Right lobe of liver (tissue), 6 donors: ENCODE measurements around the gene TBRG1. TPM values are rescaled to one million over a fixed set of nuclear protein-coding genes. Genes with fewer than 3 reads are reported as not detected.

Experiments
- ATAC-seq, 4 donors: fragments of 200-7000 bp; cut with Tn5 transposase; one replicate each; pipeline ENCODE4 v1.9.1; 2020; ENCODE audit warnings: mild to moderate bottlenecking in 4 of 4, moderate library complexity in 4 of 4
- DNase-seq, 3 donors: peaks; one replicate each; pipeline ENCODE4 v3.0.0-alpha.2; 2020
- H3K27ac ChIP-seq, 3 donors: fragments of 200-600 bp; one replicate each; pipeline ENCODE4 v1.8.0; 2022
- H3K27me3 ChIP-seq, 2 donors: fragments of 200-600 bp; one replicate each; pipeline ENCODE4 v1.8.0; 2022
- H3K36me3 ChIP-seq, 4 donors: fragments of 200-600 bp; sonication (generic) in 1 of 4; one replicate each; pipeline versions ENCODE4 v1.5.1 to v1.8.0; 2017 to 2022; ENCODE audit warnings: control low read depth in 1 of 4
- H3K4me1 ChIP-seq, 4 donors: fragments of 200-600 bp; sonication (generic) in 1 of 4; one replicate each; pipeline versions ENCODE4 v1.5.1 to v1.8.0; 2017 to 2022; ENCODE audit warnings: control low read depth in 1 of 4
- H3K4me3 ChIP-seq, 3 donors: fragments of 200-600 bp; one replicate each; pipeline ENCODE4 v1.8.0; 2022
- H3K9me3 ChIP-seq, 4 donors: fragments of 200-600 bp; sonication (generic) in 1 of 4; one replicate each; pipeline versions ENCODE4 v1.5.1 to v1.8.0; 2017 to 2022; ENCODE audit warnings: control low read depth in 1 of 4
- CTCF ChIP-seq, 4 donors: fragments of 200-600 bp in 3 of 4; fragments of 450-650 bp in 1 of 4; IDR thresholded peaks; one replicate each; pipeline versions ENCODE4 v1.5.1 to v1.8.0; 2016 to 2022; ENCODE audit warnings: antibody characterized with exemption in 4 of 4, mild to moderate bottlenecking in 2 of 4
- POLR2A ChIP-seq: fragments of 450-650 bp; IDR thresholded peaks from one replicate; pipeline ENCODE4 v1.6.1; 2017; ENCODE audit warnings: antibody characterized with exemption, mild to moderate bottlenecking
- WGBS: methylation state at CpG from one replicate; pipeline ENCODE4 v1.1.6; 2018; ENCODE audit warnings: low coverage, low lambda C conversion rate; ENCODE audit not compliant: insufficient coverage; ENCODE audit errors: missing lambda C conversion rate; 5-methylcytosine and 5-hydroxymethylcytosine counted together
- intact Hi-C, 2 donors: fragments of 100-400 bp; cut with DNase I; formaldehyde crosslinking; loops; one replicate each; pipeline versions ENCODE4 v1.11.2 to v1.14.1; 2022
- total RNA-seq, 6 experiments: library from RNA; depleted of rRNA in 2 of 6; stranded (reverse); fragments of >200 nt in 2 of 6; fragmentation: NEBNext Ultra II Directional in 3 of 6; extraction: Animal tissue kit (Norgen Biotek cat#: 25700) in 3 of 6; gene quantifications; one replicate each; pipeline versions ENCODE4 v1.1.0 to v1.2.4, GENCODE V29; 2016 to 2023
- donor health status: DM: no; HTN: yes; CAD: no.
- donor health status: DM: no; HTN: no; CAD: no.
- donor health status: DM: no; HTN: no; CAD: no.
- donor health status: DM: no; HTN: yes; CAD: no.
- donor health status: DM: no; HTN: yes; CAD: no.

TBRG1 gene
- total RNA-seq, 6 experiments from 2014 or later: 13.3 to 20.5 (median 17.9) TPM

DNA sequence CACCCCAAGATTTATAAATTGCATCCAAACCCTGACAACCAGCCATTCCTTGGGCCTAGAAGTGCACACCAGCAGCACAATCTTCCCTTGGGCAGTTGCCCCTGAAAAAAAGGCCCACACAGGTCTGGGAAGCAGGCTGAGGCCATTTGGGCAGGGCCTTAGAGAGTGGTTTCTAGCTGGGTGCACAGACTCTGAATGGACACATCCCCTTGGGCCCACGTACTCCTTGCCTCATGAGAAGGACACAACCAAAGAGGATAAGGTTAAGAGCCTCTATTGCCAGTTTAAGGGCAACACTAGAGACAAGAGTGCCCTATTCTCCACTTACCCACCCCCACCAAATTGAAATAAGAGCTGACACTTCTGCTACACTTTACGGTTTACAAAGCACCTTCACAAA is 12.4 kb upstream of the TBRG1 start:
- no peaks in the 10 kb centered on the region for H3K27me3 ChIP-seq
- no peaks in the 10 kb centered on the region for H3K4me1 ChIP-seq
- no peak for TF ChIP-seq POLR2A
- TF ChIP-seq CTCF (IDR thresholded peaks at IDR 0.05): no peak
- no peaks in the 10 kb centered on the region for H3K9me3 ChIP-seq
- no peak overlapping the region for H3K4me3 ChIP-seq
- H3K27ac ChIP-seq: no peak overlapping the region
- intact Hi-C loops: no loop called here
- DNase-seq: no peak
- H3K36me3 ChIP-seq: no peaks in the 10 kb centered on the region
- no peak for ATAC-seq
- 100% methylated on average over 1 of the region's 2 CpGs for WGBS

DNA sequence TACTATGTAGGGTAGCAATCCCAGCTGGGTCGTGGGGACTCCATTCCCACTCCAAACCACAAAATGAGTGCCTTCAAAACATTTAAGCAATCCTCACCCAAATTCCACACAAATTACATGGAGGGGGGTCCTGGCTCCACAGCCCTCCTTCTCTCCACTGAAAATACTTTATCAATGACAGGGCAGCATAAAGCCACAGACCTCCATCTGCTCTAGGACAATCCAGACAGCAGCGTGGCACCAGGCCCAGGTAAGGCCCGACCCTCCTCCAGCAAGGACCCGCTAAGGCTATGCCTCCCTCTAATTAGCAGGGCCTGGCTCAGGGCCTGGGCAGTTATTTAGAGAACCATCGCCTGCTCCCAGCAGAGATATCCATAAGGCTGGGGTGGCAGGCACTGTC is 11.6 kb upstream of the TBRG1 start, which contains the start of gene PANX3:
TSS of gene PANX3 (plus strand) at position 365 of the 400 bp plus-strand sequence. CDS start 129 bp downstream, outside the sequence.
- no peak within 1 kb of the TSS for H3K4me3 ChIP-seq
- H3K9me3 ChIP-seq: no peaks in the 10 kb centered on the region
- WGBS: 19% methylated on average over 2 of the region's 5 CpGs
- H3K27me3 ChIP-seq: no peaks in the 10 kb centered on the region
- ATAC-seq: no peak
- no peak within 1 kb of the TSS for H3K27ac ChIP-seq
- TF ChIP-seq CTCF (IDR thresholded peaks at IDR 0.05) (no peak), POLR2A (no peak)
- intact Hi-C loops: no loop called here
- H3K36me3 ChIP-seq: no peaks in the 10 kb centered on the region
- no peaks in the 10 kb centered on the region for H3K4me1 ChIP-seq
- DNase-seq: no peak

GRCh38 chr11:124612045-124612444 is 10.6 kb upstream of the TBRG1 start:
- Histone ChIP-seq H3K9me3 (no peaks in the 10 kb centered on the region), H3K27me3 (no peaks in the 10 kb centered on the region), H3K27ac (no peak overlapping the region), H3K36me3 (no peaks in the 10 kb centered on the region), H3K4me3 (no peak overlapping the region), H3K4me1 (no peaks in the 10 kb centered on the region)
- DNase-seq (no peak), ATAC-seq (no peak)
- intact Hi-C loops: no loop called here
- WGBS: 49% methylated on average over 3 of the region's 3 CpGs
- TF ChIP-seq CTCF (IDR thresholded peaks at IDR 0.05) (no peak), POLR2A (no peak)

DNA sequence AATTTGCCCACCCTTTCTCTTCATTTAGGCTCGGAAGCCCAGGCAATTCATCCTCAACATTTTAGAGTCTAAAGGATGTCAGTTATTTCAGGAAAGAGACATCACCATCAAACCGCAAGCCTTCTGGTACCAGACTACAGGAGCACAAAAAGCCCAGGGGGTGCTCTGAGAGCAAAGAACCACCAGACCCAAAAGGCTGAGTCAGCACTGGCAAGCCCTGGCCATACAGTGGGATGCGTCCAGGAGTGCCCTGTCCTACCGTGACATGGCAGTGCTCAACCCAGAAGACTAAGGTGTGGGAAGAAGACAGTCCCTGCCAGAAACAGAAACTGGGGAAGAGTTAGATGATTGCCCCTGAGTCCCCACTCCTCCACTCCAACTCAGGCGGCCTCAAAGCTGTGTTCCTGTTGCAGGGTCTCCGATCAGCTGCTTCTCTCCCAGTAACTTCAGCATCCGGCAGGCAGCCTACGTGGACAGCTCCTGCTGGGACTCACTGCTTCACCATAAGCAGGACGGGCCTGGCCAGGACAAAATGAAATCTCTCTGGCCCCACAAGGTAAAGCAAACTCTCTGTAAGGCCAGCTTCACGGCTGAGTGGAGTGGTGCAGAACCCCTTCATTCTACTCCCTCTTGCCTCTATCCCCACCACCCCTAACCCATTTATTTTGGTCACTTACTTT is 10.0 kb upstream of the TBRG1 start:
- no peak for DNase-seq
- H3K27me3 ChIP-seq: no peaks in the 10 kb centered on the region
- TF ChIP-seq CTCF (IDR thresholded peaks at IDR 0.05) (no peak), POLR2A (no peak)

More for the DNA sequence above, 10.0 kb upstream of the TBRG1 start:
- ATAC-seq: no peak
- WGBS: 68% methylated on average over 7 of the region's 10 CpGs
- Histone ChIP-seq H3K4me1 (no peaks in the 10 kb centered on the region), H3K36me3 (no peaks in the 10 kb centered on the region), H3K27ac (no peak overlapping the region), H3K4me3 (no peak overlapping the region), H3K9me3 (no peaks in the 10 kb centered on the region)
- intact Hi-C loops: no loop called here
